ENCODE data around the gene TMEM178A.

GRCh38 chr2:39717067-39717466 is 51.4 kb downstream of the TMEM178A start:
- TF ChIP-seq CTCF (IDR thresholded peaks at IDR 0.05), result no peak
- TF ChIP-seq POLR2A (IDR thresholded peaks at IDR 0.05), result no peak
